Stomach (tissue), 4 donors: ENCODE measurements around the gene C16orf95.

Experiments
- CTCF ChIP-seq, 7 experiments: fragments of 450-650 bp in 4 of 7; fragments of 200-600 bp in 3 of 7; sonication (generic) in 3 of 7; IDR thresholded peaks; one replicate each; pipeline ENCODE4 v1.5.1; 2016 to 2019; ENCODE audit warnings: antibody characterized with exemption in 7 of 7, control low read depth in 2 of 7, mild to moderate bottlenecking in 1 of 7
- EP300 ChIP-seq: sonication (generic); formaldehyde crosslinking; IDR thresholded peaks from one replicate; pipeline ENCODE4 v1.6.1; 2017; ENCODE audit warnings: antibody characterized with exemption
- POLR2A ChIP-seq, 4 donors: fragments of 450-650 bp; IDR thresholded peaks; one replicate each; pipeline ENCODE4 v1.6.1; 2016; ENCODE audit warnings: antibody characterized with exemption in 4 of 4, control low read depth in 2 of 4, mild to moderate bottlenecking in 1 of 4, moderate library complexity in 1 of 4
- POLR2AphosphoS5 ChIP-seq, 3 donors: sonication (generic); formaldehyde crosslinking; IDR thresholded peaks; one replicate each; pipeline ENCODE4 v1.6.1; 2016; ENCODE audit warnings: antibody characterized with exemption in 3 of 3

GRCh38 chr16:87306516-87306915 lies 10.7 kb downstream of the C16orf95 start:
- no peak for TF ChIP-seq CTCF (IDR thresholded peaks at IDR 0.05)
- TF ChIP-seq POLR2A (IDR thresholded peaks at IDR 0.05) = no peak
- no peak for TF ChIP-seq EP300
- TF ChIP-seq POLR2AphosphoS5 (IDR thresholded peaks at IDR 0.05) = no peak
